Body of pancreas (tissue), 4 donors: ENCODE data around the gene MMP11. TPM values are rescaled to one million over a fixed set of nuclear protein-coding genes. Genes with fewer than 3 reads are reported as not detected.

ENCODE experiments used
- ATAC-seq: fragments of 150-250 bp; one replicate; pipeline ENCODE4 v1.9.1; 2016
- DNase-seq, 4 donors: peaks; one replicate each; pipeline ENCODE4 v3.0.0-alpha.2; 2019
- H3K27ac ChIP-seq, 4 donors: fragments of 200-600 bp; sonication (generic); 1 replicate in 3 of 4; 2 replicates in 1 of 4; pipeline versions ENCODE4 v1.5.1 to v1.6.1; 2016 to 2019; ENCODE audit warnings: mild to moderate bottlenecking in 1 of 4, mixed read lengths in 1 of 4, moderate library complexity in 1 of 4
- H3K27me3 ChIP-seq, 2 donors: fragments of 200-600 bp; sonication (generic); one replicate each; pipeline ENCODE4 v1.6.0; 2016; ENCODE audit warnings: mild to moderate bottlenecking in 1 of 2
- H3K36me3 ChIP-seq, 2 donors: fragments of 200-600 bp; sonication (generic); replicated peaks in 1 of 2; 2 replicates each; pipeline ENCODE4 v1.5.1; 2016; ENCODE audit warnings: low read depth in 2 of 2; ENCODE audit not compliant: insufficient read depth in 1 of 2
- H3K4me1 ChIP-seq: fragments of 200-600 bp; sonication (generic); one replicate; pipeline ENCODE4 v1.6.0; 2016
- H3K4me3 ChIP-seq, 2 donors: fragments of 200-600 bp; sonication (generic); 1 replicate in 1 of 2; 2 replicates in 1 of 2; pipeline ENCODE4 v1.5.1; 2016 to 2019
- H3K9me3 ChIP-seq, 3 donors: fragments of 200-600 bp; sonication (generic); 1 replicate in 2 of 3; 2 replicates in 1 of 3; pipeline ENCODE4 v1.5.1; 2016
- CTCF ChIP-seq, 7 experiments: fragments of 450-650 bp in 4 of 7; fragments of 200-600 bp in 3 of 7; sonication (generic) in 3 of 7; IDR thresholded peaks; one replicate each; pipeline ENCODE4 v1.5.1; 2016 to 2019; ENCODE audit warnings: antibody characterized with exemption in 7 of 7
- POLR2A ChIP-seq, 3 donors: fragments of 450-650 bp; IDR thresholded peaks; one replicate each; pipeline ENCODE4 v1.6.1; 2016; ENCODE audit warnings: antibody characterized with exemption in 3 of 3, mild to moderate bottlenecking in 2 of 3
- WGBS, 2 donors: methylation state at CpG; one replicate each; pipeline ENCODE4 v1.1.5; 2017; 5-methylcytosine and 5-hydroxymethylcytosine counted together
- intact Hi-C: fragments of 100-400 bp; cut with DNase I; formaldehyde crosslinking; loops from one replicate; pipeline ENCODE4 v1.15.1; 2023
- total RNA-seq, 2 donors: library from RNA; depleted of rRNA; stranded (reverse); fragments of >200 nt; gene quantifications; one replicate each; pipeline ENCODE4 v1.1.0, GENCODE V29; 2016

The MMP11 gene
- total RNA-seq, 2 donors from 2014 or later, result 1.0 to 2.0 TPM

- no peak overlapping the region for H3K4me3 ChIP-seq
- TF ChIP-seq POLR2A (IDR thresholded peaks at IDR 0.05), result no peak
- no peak for TF ChIP-seq CTCF (IDR thresholded peaks at IDR 0.05)
- H3K27me3 ChIP-seq, result no peaks in the 10 kb centered on the region
- intact Hi-C loops, result no loop called here
- H3K27ac ChIP-seq, result no peak overlapping the region
- 100% methylated on average over 1 of the region's 1 CpG for WGBS, 2 donors
- ATAC-seq, result no peak
- no peaks in the 10 kb centered on the region for H3K9me3 ChIP-seq
- H3K4me1 ChIP-seq, result no peaks in the 10 kb centered on the region
- H3K36me3 ChIP-seq, result peaks cover 0 to 13% of the 10 kb centered on the region in 2 donors
- DNase-seq, result no peak
Observed at GRCh38 chr22:23806837-23807236, 34.2 kb downstream of the MMP11 start.

GRCh38 chr22:23812378-23812777 lies 39.7 kb downstream of the MMP11 start:
- ATAC-seq (no peak), DNase-seq (no peak)
- intact Hi-C loops, result no loop called here
- H3K4me1 ChIP-seq, result no peaks in the 10 kb centered on the region
- H3K4me3 ChIP-seq, result no peak overlapping the region
- no peaks in the 10 kb centered on the region for H3K9me3 ChIP-seq
- no peaks in the 10 kb centered on the region for H3K27me3 ChIP-seq
- TF ChIP-seq CTCF (IDR thresholded peaks at IDR 0.05) (no peak), POLR2A (IDR thresholded peaks at IDR 0.05) (no peak)
- H3K27ac ChIP-seq, result no peak overlapping the region
- peaks cover 0 to 9% of the 10 kb centered on the region in 2 donors for H3K36me3 ChIP-seq
- 93 to 97% methylated on average over 4 of the region's 4 CpGs for WGBS, 2 donors

GRCh38 chr22:23815541-23816155 lies 43.0 kb downstream of the MMP11 start:
- peaks cover 0 to 8% of the 10 kb centered on the region in 2 donors for H3K36me3 ChIP-seq
- 71 to 75% methylated on average over 8 to 10 of the region's 10 CpGs for WGBS, 2 donors
- no peak for DNase-seq

GRCh38 chr22:23816156-23816976 lies 43.7 kb downstream of the MMP11 start:
- Histone ChIP-seq H3K4me3 (no peak overlapping the region), H3K4me1 (no peaks in the 10 kb centered on the region), H3K27me3 (no peaks in the 10 kb centered on the region), H3K27ac (no peak overlapping the region), H3K9me3 (no peaks in the 10 kb centered on the region), H3K36me3 (peaks cover 0 to 14% of the 10 kb centered on the region in 2 donors)
- DNase-seq (no peak), ATAC-seq (no peak)
- TF ChIP-seq POLR2A (IDR thresholded peaks at IDR 0.05) (no peak), CTCF (IDR thresholded peaks at IDR 0.05) (no peak)
- intact Hi-C loops, result no loop called here
- 84 to 85% methylated on average over 15 to 18 of the region's 18 CpGs for WGBS, 2 donors

More at GRCh38 chr22:23815541-23816155, 43.0 kb downstream of the MMP11 start:
- H3K4me1 ChIP-seq, result no peaks in the 10 kb centered on the region
- H3K4me3 ChIP-seq, result no peak overlapping the region
- no peaks in the 10 kb centered on the region for H3K27me3 ChIP-seq
- TF ChIP-seq POLR2A (IDR thresholded peaks at IDR 0.05) (no peak), CTCF (IDR thresholded peaks at IDR 0.05) (no peak)
- no peaks in the 10 kb centered on the region for H3K9me3 ChIP-seq
- no peak overlapping the region for H3K27ac ChIP-seq
- ATAC-seq, result no peak
- intact Hi-C loops, result no loop called here
